ENCODE data around the gene INTS11. TPM values are rescaled to one million over a fixed set of nuclear protein-coding genes. Genes with fewer than 3 reads are reported as not detected.

INTS11 gene
- total and polyA plus RNA-seq, 2 experiments from 2014 or later: 75.8 to 124 TPM

DNA sequence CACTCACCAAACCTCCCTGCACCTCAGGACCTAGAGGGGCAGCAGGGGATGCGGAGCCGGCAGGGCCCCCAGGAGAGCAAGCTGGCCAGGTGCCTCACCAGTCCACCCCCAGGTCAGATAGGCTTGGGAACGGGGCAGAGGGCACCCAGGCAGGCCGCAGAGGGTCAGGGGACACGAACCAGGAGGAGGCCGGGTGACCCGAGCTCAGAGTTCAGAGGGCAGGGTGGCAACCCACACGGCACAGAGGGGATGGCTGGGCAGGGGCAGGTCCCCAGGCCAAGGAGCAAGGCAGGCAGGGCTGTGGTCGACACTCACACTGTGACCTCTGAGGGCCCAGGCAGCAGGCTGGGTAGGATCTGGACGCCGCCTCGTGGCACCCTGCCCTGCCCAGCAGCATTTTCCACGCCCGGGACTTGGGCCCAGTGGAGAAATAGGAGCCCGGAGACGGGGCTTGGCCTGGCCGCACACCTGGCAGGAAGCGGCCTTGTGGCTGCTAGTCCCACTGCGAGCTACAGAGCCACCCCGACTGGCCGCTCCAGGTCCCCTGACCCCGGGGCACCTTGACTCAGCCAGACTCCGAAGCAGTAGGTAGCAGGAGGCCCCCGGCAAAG lies 19.5 kb upstream of the INTS11 start:
- no peak overlapping the region for H3K4me3 ChIP-seq
- H3K27ac ChIP-seq: no peak overlapping the region
- no peaks in the 10 kb centered on the region for H3K27me3 ChIP-seq
- DNase-seq (ENCODE audit: low read depth in 1 of 2, low spot score in 1 of 2): no peak
- no peaks in the 10 kb centered on the region for H3K36me3 ChIP-seq
- H3K9me3 ChIP-seq (ENCODE audit: low read depth): no peaks in the 10 kb centered on the region
- no peaks in the 10 kb centered on the region for H3K4me1 ChIP-seq (ENCODE audit: low read depth)
- TF ChIP-seq, protein P1, sequence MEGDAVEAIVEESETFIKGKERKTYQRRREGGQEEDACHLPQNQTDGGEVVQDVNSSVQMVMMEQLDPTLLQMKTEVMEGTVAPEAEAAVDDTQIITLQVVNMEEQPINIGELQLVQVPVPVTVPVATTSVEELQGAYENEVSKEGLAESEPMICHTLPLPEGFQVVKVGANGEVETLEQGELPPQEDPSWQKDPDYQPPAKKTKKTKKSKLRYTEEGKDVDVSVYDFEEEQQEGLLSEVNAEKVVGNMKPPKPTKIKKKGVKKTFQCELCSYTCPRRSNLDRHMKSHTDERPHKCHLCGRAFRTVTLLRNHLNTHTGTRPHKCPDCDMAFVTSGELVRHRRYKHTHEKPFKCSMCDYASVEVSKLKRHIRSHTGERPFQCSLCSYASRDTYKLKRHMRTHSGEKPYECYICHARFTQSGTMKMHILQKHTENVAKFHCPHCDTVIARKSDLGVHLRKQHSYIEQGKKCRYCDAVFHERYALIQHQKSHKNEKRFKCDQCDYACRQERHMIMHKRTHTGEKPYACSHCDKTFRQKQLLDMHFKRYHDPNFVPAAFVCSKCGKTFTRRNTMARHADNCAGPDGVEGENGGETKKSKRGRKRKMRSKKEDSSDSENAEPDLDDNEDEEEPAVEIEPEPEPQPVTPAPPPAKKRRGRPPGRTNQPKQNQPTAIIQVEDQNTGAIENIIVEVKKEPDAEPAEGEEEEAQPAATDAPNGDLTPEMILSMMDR (IDR thresholded peaks at IDR 0.05; ENCODE audit: low read depth, low read length): no peak

DNA sequence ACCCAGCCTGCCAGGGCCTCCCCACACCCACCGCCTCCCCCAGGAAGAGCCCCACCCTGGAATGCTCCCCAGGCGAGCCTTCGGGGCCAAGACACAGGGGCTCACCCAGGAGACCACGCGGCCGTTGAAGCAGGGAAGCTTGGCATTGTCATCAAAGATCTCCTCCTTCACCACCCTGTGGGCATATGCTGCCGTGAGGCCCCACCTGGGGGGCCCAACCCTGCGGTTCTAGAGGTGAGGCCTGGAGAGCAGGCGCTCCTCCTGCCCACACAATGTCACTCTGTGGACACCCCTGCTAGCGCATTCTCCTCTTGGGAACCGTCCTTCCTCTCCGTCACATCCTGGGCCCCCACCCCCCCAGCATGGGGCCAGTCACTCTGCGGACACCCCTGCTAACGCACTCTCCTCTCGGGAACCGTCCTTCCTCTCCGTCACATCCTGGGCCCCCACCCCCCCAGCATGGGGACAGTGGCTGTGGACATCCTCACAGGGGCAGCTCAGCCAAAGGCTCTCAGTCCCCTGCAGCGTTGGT lies 18.2 kb upstream of the INTS11 start:
- DNase-seq (ENCODE audit: low read depth in 1 of 2, low spot score in 1 of 2): no peak
- TF ChIP-seq, protein P1 (IDR thresholded peaks at IDR 0.05; ENCODE audit: low read depth, low read length): no peak
- H3K27ac ChIP-seq: no peak overlapping the region
- no peaks in the 10 kb centered on the region for H3K4me1 ChIP-seq (ENCODE audit: low read depth)
- H3K27me3 ChIP-seq: no peaks in the 10 kb centered on the region
- peaks cover 2% of the 10 kb centered on the region for H3K36me3 ChIP-seq
- no peaks in the 10 kb centered on the region for H3K9me3 ChIP-seq (ENCODE audit: low read depth)
- no peak overlapping the region for H3K4me3 ChIP-seq

DNA sequence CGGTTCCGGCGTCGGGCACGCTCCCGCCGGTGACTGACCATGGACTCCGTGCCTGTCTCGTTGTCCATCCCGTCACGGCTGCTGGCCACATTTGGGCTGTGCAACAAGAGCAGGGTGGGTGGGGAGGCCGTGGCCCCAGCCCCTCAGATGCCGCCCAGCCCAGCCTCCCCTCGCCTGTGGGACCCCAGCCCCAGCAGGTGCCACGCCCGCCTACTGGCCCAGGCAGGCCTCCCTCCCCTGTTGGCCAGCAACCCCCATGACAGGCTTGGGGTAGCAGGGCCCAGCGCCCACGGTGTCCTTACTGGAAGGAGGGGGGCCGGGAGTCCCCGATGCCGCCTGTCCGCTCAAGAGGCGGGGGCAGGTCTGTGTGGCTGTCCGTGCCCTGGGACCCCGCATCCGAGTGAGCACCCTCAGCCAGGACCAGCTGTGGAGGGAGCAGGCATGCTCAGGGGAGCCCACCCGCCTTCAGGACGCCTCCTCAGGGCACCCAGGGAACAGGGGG lies 17.7 kb upstream of the INTS11 start:
- Histone ChIP-seq H3K27me3 (no peaks in the 10 kb centered on the region), H3K9me3 (ENCODE audit: low read depth) (no peaks in the 10 kb centered on the region), H3K27ac (no peak overlapping the region), H3K36me3 (peaks cover 2% of the 10 kb centered on the region), H3K4me1 (ENCODE audit: low read depth) (no peaks in the 10 kb centered on the region), H3K4me3 (no peak overlapping the region)
- TF ChIP-seq, protein P1 (IDR thresholded peaks at IDR 0.05; ENCODE audit: low read depth, low read length): no peak
- no peak for DNase-seq (ENCODE audit: low read depth in 1 of 2, low spot score in 1 of 2)

DNA sequence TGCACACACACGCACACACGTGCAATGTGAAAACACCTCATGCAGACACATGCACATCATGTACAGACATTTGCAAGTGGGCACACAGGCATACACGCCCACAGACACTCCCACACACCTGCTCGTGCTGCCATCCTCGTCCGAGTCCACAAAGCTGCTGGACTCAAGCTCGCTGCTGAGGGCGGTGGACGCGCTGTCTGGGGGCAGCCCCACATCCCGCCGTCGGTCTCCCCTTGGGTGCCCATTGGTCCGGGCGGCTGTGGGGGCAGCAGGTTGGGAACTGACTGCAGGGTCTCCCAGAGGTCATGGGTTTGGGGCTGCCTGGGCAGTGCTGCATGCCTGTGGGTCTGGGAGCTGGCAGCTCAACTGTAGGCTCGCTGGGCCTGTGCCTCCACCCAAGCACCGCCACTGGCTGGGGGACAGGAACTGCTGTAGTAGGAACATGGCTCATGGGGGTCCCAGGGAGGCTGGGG lies 17.1 kb upstream of the INTS11 start:
- Histone ChIP-seq H3K27ac (no peak overlapping the region), H3K9me3 (ENCODE audit: low read depth) (no peaks in the 10 kb centered on the region), H3K4me3 (no peak overlapping the region), H3K36me3 (peaks cover 2% of the 10 kb centered on the region), H3K4me1 (ENCODE audit: low read depth) (no peaks in the 10 kb centered on the region), H3K27me3 (no peaks in the 10 kb centered on the region)
- TF ChIP-seq, protein P1 (IDR thresholded peaks at IDR 0.05; ENCODE audit: low read depth, low read length): no peak
- no peak for DNase-seq (ENCODE audit: low read depth in 1 of 2, low spot score in 1 of 2)

DNA sequence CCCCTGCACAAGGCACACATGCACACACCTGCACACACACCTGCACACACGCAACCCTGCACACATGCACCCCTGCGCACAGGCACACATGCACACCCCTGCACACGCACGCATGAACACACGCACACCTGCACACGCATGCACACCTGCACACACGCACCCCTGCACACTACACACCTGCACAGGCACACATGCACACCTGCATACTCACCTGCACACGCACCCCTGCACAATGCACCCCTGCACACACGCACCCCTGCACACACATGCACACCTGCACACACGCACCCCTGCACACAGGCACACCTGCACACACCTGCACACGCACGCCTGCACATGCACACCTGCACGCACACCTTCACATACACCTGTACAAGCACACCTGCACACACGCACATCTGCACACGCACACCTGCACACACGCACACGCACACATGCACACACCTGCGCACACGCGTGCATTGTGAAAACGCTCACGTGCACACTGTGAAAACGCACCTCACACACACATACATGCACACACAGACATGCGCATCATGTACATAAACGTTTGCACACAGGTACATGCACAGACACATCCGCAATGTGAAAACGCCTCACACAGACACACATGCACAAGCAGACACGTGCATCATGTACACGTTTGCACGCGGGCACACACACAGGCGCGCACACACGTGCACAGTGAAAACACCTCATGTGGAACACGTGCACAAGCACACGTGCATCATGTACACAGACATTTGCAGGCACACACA lies 16.5 kb upstream of the INTS11 start:
- H3K4me1 ChIP-seq (ENCODE audit: low read depth): no peaks in the 10 kb centered on the region
- TF ChIP-seq, protein P1 (IDR thresholded peaks at IDR 0.05; ENCODE audit: low read depth, low read length): no peak
- H3K27ac ChIP-seq: no peak overlapping the region
- no peak for DNase-seq (ENCODE audit: low read depth in 1 of 2, low spot score in 1 of 2)
- peaks cover 2% of the 10 kb centered on the region for H3K36me3 ChIP-seq
- H3K27me3 ChIP-seq: no peaks in the 10 kb centered on the region
- H3K4me3 ChIP-seq: no peak overlapping the region
- no peaks in the 10 kb centered on the region for H3K9me3 ChIP-seq (ENCODE audit: low read depth)

Data from cardiac muscle cell (in vitro differentiated cells and primary cell).